HG03520 (cell line): Measurements from ENCODE around the gene ZBP1.

Experiments used
- ATAC-seq: cut with Tn5 transposase; IDR thresholded peaks from one replicate; pipeline ENCODE4 v1.9.1; 2021; ENCODE audit warnings: mild to moderate bottlenecking, moderate library complexity; ENCODE audit not compliant: unreplicated experiment

ZBP1 gene

GRCh38 chr20:57620274-57620990, at the start of gene ZBP1:
TSS of gene ZBP1 (minus strand) at chr20:57620426. CDS start at chr20:57620295, 131 bp downstream.
- ATAC-seq: peak; percentile 46

- ATAC-seq: no peak
Observed at GRCh38 chr20:57669632-57670031, 49.4 kb upstream of the ZBP1 start.

- ATAC-seq: no peak
Observed at GRCh38 chr20:57667924-57668782, 47.9 kb upstream of the ZBP1 start.

- no peak for ATAC-seq
Observed at GRCh38 chr20:57667388-57667787, 47.2 kb upstream of the ZBP1 start.

- no peak for ATAC-seq
Observed at GRCh38 chr20:57666834-57667157, 46.6 kb upstream of the ZBP1 start.

- ATAC-seq: no peak
Observed at GRCh38 chr20:57666106-57666833, 46.0 kb upstream of the ZBP1 start.

- ATAC-seq: no peak
Observed at GRCh38 chr20:57665589-57665971, 45.4 kb upstream of the ZBP1 start.

GRCh38 chr20:57664924-57665588, 44.8 kb upstream of the ZBP1 start:
- no peak for ATAC-seq

GRCh38 chr20:57664476-57664875, 44.2 kb upstream of the ZBP1 start:
- no peak for ATAC-seq

GRCh38 chr20:57663681-57664451, 43.6 kb upstream of the ZBP1 start:
- no peak for ATAC-seq

- no peak for ATAC-seq
Observed at GRCh38 chr20:57663241-57663640, 43.0 kb upstream of the ZBP1 start.

- ATAC-seq: no peak
Observed at GRCh38 chr20:57662456-57663240, 42.4 kb upstream of the ZBP1 start.

GRCh38 chr20:57661746-57662455, 41.7 kb upstream of the ZBP1 start:
- ATAC-seq: no peak

GRCh38 chr20:57660922-57661745, 40.9 kb upstream of the ZBP1 start:
- no peak for ATAC-seq

GRCh38 chr20:57660181-57660921, 40.1 kb upstream of the ZBP1 start:
- ATAC-seq: no peak

GRCh38 chr20:57659517-57660180, 39.4 kb upstream of the ZBP1 start:
- no peak for ATAC-seq
